Measurements from ENCODE around the gene ENC1. TPM values are rescaled to one million over a fixed set of nuclear protein-coding genes. Genes with fewer than 3 reads are reported as not detected.

Gene ENC1
- total and polyA plus RNA-seq, 2 of the 8 experiments (the other 6 are each of a cell fraction or from before 2014, with no cell fraction given), result 5.5 to 13.2 TPM

GRCh38 chr5:74634611-74635286 is 5.8 kb downstream of the ENC1 start:
- no peak overlapping the region for H3K23ac ChIP-seq (ENCODE audit: insufficient read length)
- H3K4me3 ChIP-seq (ENCODE audit: extremely low read depth in 1 of 4, insufficient read depth in 2 of 4, low read depth in 3 of 4, low read length in 4 of 4), result no peak overlapping the region
- no peak for DNase-seq (ENCODE audit: low read depth in 1 of 2, low spot score in 2 of 2)
- TF ChIP-seq BRCA1 (IDR thresholded peaks at IDR 0.05; ENCODE audit: low read depth, low read length) (no peak), RBBP5 (IDR thresholded peaks at IDR 0.05; ENCODE audit: borderline replicate concordance, low read depth, low read length) (no peak), TAF1 (IDR thresholded peaks at IDR 0.05; ENCODE audit: low read depth, low read length) (no peak)
- TF ChIP-seq, protein P1, sequence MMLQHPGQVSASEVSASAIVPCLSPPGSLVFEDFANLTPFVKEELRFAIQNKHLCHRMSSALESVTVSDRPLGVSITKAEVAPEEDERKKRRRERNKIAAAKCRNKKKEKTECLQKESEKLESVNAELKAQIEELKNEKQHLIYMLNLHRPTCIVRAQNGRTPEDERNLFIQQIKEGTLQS (IDR thresholded peaks at IDR 0.05; ENCODE audit: insufficient read depth, low read depth, low read length), result no peak
- no peak overlapping the region for H2AFZ ChIP-seq (ENCODE audit: low read length)
- H4K20me1 ChIP-seq (replicated peaks in 1 of 2; ENCODE audit: control insufficient read depth in 1 of 2, insufficient read depth in 2 of 2, low read length in 2 of 2), result peaks cover 3 to 11% of the 10 kb centered on the region in 2 experiments
- H3K18ac ChIP-seq (ENCODE audit: extremely low read depth, low read length), result no peak overlapping the region
- no peak overlapping the region for H4K91ac ChIP-seq (replicated peaks; ENCODE audit: insufficient read length, low read length)
- H3K14ac ChIP-seq (ENCODE audit: insufficient read length), result no peak overlapping the region
- FAIRE-seq, result no peak
- peaks cover 3% of the 10 kb centered on the region; the same call in 1 of the 2 replicates for H3K23me2 ChIP-seq (ENCODE audit: low read depth, low read length)
- no peak overlapping the region for H3K4ac ChIP-seq (replicated peaks; ENCODE audit: insufficient read length, low read depth, low read length)
- H3K36me3 ChIP-seq (ENCODE audit: control insufficient read depth in 2 of 4, insufficient read depth in 4 of 4, low read length in 3 of 4), result peaks cover 0 to 4% (median 2%) of the 10 kb centered on the region in 4 experiments; a peak in 1 of 8 replicates
- WGBS, 2 experiments (ENCODE audit: extremely low coverage in 1 of 2, insufficient coverage in 1 of 2, insufficient read length in 1 of 2, insufficient replicate concordance in 2 of 2, low coverage in 1 of 2, low lambda C conversion rate in 2 of 2, missing lambda C conversion rate in 1 of 2), result 93% methylated on average over 16 of the region's 16 CpGs; no CpG with 5 or more reads in 1 of the 2 experiments
- no peak overlapping the region for H2BK120ac ChIP-seq (replicated peaks; ENCODE audit: low read depth, low read length)
- H2BK12ac ChIP-seq (ENCODE audit: low read depth, low read length), result no peak overlapping the region
- no peaks in the 10 kb centered on the region for H3K9me3 ChIP-seq (ENCODE audit: insufficient read depth in 2 of 2, low read depth in 1 of 2, low read length in 1 of 2)
- H3K79me1 ChIP-seq (ENCODE audit: low read depth, low read length), result no peaks in the 10 kb centered on the region
- no peak overlapping the region for H2BK5ac ChIP-seq (ENCODE audit: low read depth, low read length)
- H2BK20ac ChIP-seq (ENCODE audit: low read length), result no peak overlapping the region
- peaks cover 0 to 30% of the 10 kb centered on the region in 2 experiments; a peak in 3 of 4 replicates for H3K79me2 ChIP-seq (ENCODE audit: control insufficient read depth in 1 of 2, insufficient read depth in 2 of 2, low read length in 2 of 2)
- H4K5ac ChIP-seq (ENCODE audit: insufficient read length, low read depth, low read length), result no peak overlapping the region
- peaks cover 0 to 12% (median 5%) of the 10 kb centered on the region in 4 experiments; a peak in 6 of 7 replicates for H3K27me3 ChIP-seq (replicated peaks in 1 of 4; ENCODE audit: control insufficient read depth in 3 of 4, extremely low read depth in 1 of 4, insufficient read depth in 3 of 4, low read length in 3 of 4)
- no peak overlapping the region for H3K4me2 ChIP-seq (ENCODE audit: insufficient read depth in 1 of 2, low read depth in 2 of 2, low read length in 2 of 2)
- no peak overlapping the region for H2AK5ac ChIP-seq (ENCODE audit: low read depth, low read length)
- H3K9ac ChIP-seq (replicated peaks in 1 of 4; ENCODE audit: extremely low read depth in 1 of 4, low read depth in 3 of 4, low read length in 3 of 4), result no peak overlapping the region
- H4K8ac ChIP-seq (ENCODE audit: extremely low read depth, insufficient read depth, low read length), result no peak overlapping the region
- no peak overlapping the region for H2BK15ac ChIP-seq (ENCODE audit: low read length)
- H3K27ac ChIP-seq (ENCODE audit: low read depth, low read length), result no peak overlapping the region
- H3K4me1 ChIP-seq (replicated peaks in 1 of 4; ENCODE audit: control insufficient read depth in 3 of 4, insufficient read depth in 4 of 4, low read length in 3 of 4), result peaks cover 2 to 16% (median 12%) of the 10 kb centered on the region in 4 experiments; a peak in 6 of 7 replicates
- CTCF ChIA-PET (ENCODE audit: partially characterized antibody), result interaction anchor here (1.1 to 2.6 kb wide), 7 partner anchors 10 to 733 kb away, joined by 3 to 9 read pairs (median 6); no protein-coding TSS in a partner anchor
- no peak overlapping the region for H3K56ac ChIP-seq (replicated peaks; ENCODE audit: insufficient read length, low read depth, low read length)
- POLR2A ChIA-PET (ENCODE audit: partially characterized antibody), result interaction anchor here (0.7 kb wide), 1 partner anchor 168 kb away, joined by 3 read pairs; no protein-coding TSS in a partner anchor
